Sigmoid colon (tissue), 4 donors: Measurements from ENCODE around the gene CFAP58.

ENCODE experiments used
- POLR2A ChIP-seq, 2 donors: fragments of 450-650 bp; IDR thresholded peaks; one replicate each; pipeline ENCODE4 v1.6.1; 2016; ENCODE audit warnings: antibody characterized with exemption in 2 of 2, mild to moderate bottlenecking in 2 of 2, moderate library complexity in 2 of 2
- POLR2AphosphoS5 ChIP-seq, 4 donors: sonication (generic); formaldehyde crosslinking; IDR thresholded peaks; one replicate each; pipeline ENCODE4 v1.6.1; 2017; ENCODE audit warnings: antibody characterized with exemption in 4 of 4
- TF ChIP-seq, protein P1 (sequence below), 4 experiments: fragments of 450-650 bp in 3 of 4; fragments of 200-600 bp in 1 of 4; IDR thresholded peaks; one replicate each; pipeline ENCODE4 v1.5.1; 2016 to 2019; ENCODE audit warnings: antibody characterized with exemption in 4 of 4, mild to moderate bottlenecking in 3 of 4, moderate library complexity in 2 of 4

GRCh38 chr10:104445359-104445758, 91.7 kb downstream of the CFAP58 start:
- TF ChIP-seq POLR2A (IDR thresholded peaks at IDR 0.05), result no peak
- TF ChIP-seq, protein P1, sequence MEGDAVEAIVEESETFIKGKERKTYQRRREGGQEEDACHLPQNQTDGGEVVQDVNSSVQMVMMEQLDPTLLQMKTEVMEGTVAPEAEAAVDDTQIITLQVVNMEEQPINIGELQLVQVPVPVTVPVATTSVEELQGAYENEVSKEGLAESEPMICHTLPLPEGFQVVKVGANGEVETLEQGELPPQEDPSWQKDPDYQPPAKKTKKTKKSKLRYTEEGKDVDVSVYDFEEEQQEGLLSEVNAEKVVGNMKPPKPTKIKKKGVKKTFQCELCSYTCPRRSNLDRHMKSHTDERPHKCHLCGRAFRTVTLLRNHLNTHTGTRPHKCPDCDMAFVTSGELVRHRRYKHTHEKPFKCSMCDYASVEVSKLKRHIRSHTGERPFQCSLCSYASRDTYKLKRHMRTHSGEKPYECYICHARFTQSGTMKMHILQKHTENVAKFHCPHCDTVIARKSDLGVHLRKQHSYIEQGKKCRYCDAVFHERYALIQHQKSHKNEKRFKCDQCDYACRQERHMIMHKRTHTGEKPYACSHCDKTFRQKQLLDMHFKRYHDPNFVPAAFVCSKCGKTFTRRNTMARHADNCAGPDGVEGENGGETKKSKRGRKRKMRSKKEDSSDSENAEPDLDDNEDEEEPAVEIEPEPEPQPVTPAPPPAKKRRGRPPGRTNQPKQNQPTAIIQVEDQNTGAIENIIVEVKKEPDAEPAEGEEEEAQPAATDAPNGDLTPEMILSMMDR (IDR thresholded peaks at IDR 0.05), result no peak
- no peak for TF ChIP-seq POLR2AphosphoS5 (IDR thresholded peaks at IDR 0.05)
